WTC11 (cell line): Measurements from ENCODE around the gene ADCY3. TPM values are rescaled to one million over a fixed set of nuclear protein-coding genes. Genes with fewer than 3 reads are reported as not detected.

Experiments used
- ATAC-seq: fragments of 200-7000 bp; cut with Tn5 transposase; 2 replicates; pipeline ENCODE4 v1.10.0; 2021; ENCODE audit warnings: mild to moderate bottlenecking, moderate library complexity
- CTCF ChIA-PET: fragments of 300-600 bp; sonication (Branson Sonifier 250); formaldehyde crosslinking; loops from one replicate; lab custom pipeline; 2021; ENCODE audit warnings: antibody characterized with exemption; lab: Charles Lee
- POLR2A ChIA-PET: fragments of 350-600 bp; sonication (Branson Sonifier 250); formaldehyde crosslinking; loops from one replicate; lab custom pipeline; 2021; ENCODE audit warnings: antibody characterized with exemption; lab: Charles Lee
- DNase-seq: peaks from one replicate; pipeline ENCODE4 v3.0.0; 2021; ENCODE audit warnings: low spot score
- H3K27ac Mint-ChIP-seq: 2 replicates; pipeline ENCODE4 v1.8.0; 2021; ENCODE audit warnings: mixed read lengths
- H3K27me3 Mint-ChIP-seq: 2 replicates; pipeline ENCODE4 v1.8.0; 2021; ENCODE audit warnings: low read depth, mild to moderate bottlenecking, moderate library complexity, mixed read lengths
- H3K36me3 Mint-ChIP-seq: 2 replicates; pipeline ENCODE4 v1.8.0; 2021; ENCODE audit warnings: mixed read lengths
- H3K4me1 Mint-ChIP-seq: 2 replicates; pipeline ENCODE4 v1.8.0; 2022; ENCODE audit warnings: mixed read lengths
- H3K4me3 Mint-ChIP-seq: 2 replicates; pipeline ENCODE4 v1.8.0; 2021; ENCODE audit warnings: mild to moderate bottlenecking, moderate library complexity, mixed read lengths
- H3K9me3 Mint-ChIP-seq: 2 replicates; pipeline ENCODE4 v1.8.0; 2021; ENCODE audit warnings: mixed read lengths
- ATF3 ChIP-seq: sonication (generic); formaldehyde crosslinking; conservative IDR thresholded peaks from 2 replicates; pipeline ENCODE4 v1.8.1; 2022; ENCODE audit warnings: mild to moderate bottlenecking, missing genetic modification reagents
- CREB1 ChIP-seq: sonication (generic); formaldehyde crosslinking; IDR thresholded peaks from 2 replicates; pipeline ENCODE4 v1.8.0; 2023; ENCODE audit warnings: mild to moderate bottlenecking, missing genetic modification reagents
- CREM ChIP-seq: sonication (generic); formaldehyde crosslinking; IDR thresholded peaks from 2 replicates; pipeline ENCODE4 v1.8.1; 2022; ENCODE audit warnings: mild to moderate bottlenecking, missing genetic modification reagents, moderate library complexity
- E2F5 ChIP-seq: sonication (generic); formaldehyde crosslinking; IDR thresholded peaks from 2 replicates; pipeline ENCODE4 v1.8.1; 2022; ENCODE audit warnings: mild to moderate bottlenecking, moderate library complexity, missing genetic modification reagents
- EMX1 ChIP-seq: fragments of 250-450 bp; sonication (Bioruptor Pico); IDR thresholded peaks from 2 replicates; pipeline ENCODE4 v1.8.0; 2021; ENCODE audit warnings: mild to moderate bottlenecking
- FOXP1 ChIP-seq: sonication (generic); formaldehyde crosslinking; IDR thresholded peaks from 2 replicates; pipeline ENCODE4 v1.8.0; 2022; ENCODE audit warnings: missing genetic modification reagents, mild to moderate bottlenecking, moderate library complexity, borderline replicate concordance
- HMGXB4 ChIP-seq: sonication (generic); formaldehyde crosslinking; IDR thresholded peaks from 2 replicates; pipeline ENCODE4 v1.8.1; 2023; ENCODE audit warnings: mild to moderate bottlenecking, moderate library complexity, missing genetic modification reagents
- MLX ChIP-seq: sonication (generic); formaldehyde crosslinking; IDR thresholded peaks from 2 replicates; pipeline ENCODE4 v1.8.1; 2023; ENCODE audit warnings: mild to moderate bottlenecking, missing genetic modification reagents, moderate library complexity
- NR2C2 ChIP-seq: sonication (generic); formaldehyde crosslinking; IDR thresholded peaks from 2 replicates; pipeline ENCODE4 v1.8.0; 2022; ENCODE audit warnings: mild to moderate bottlenecking, missing genetic modification reagents
- PREB ChIP-seq: sonication (generic); formaldehyde crosslinking; IDR thresholded peaks from 2 replicates; pipeline ENCODE4 v1.8.1; 2022; ENCODE audit warnings: mild to moderate bottlenecking, missing genetic modification reagents, moderate library complexity, borderline replicate concordance
- RORB ChIP-seq: fragments of 250-450 bp; sonication (Bioruptor Pico); IDR thresholded peaks from 2 replicates; pipeline ENCODE4 v1.9.0; 2021; ENCODE audit warnings: mild to moderate bottlenecking
- SMAD3 ChIP-seq: sonication (generic); formaldehyde crosslinking; IDR thresholded peaks from 2 replicates; pipeline ENCODE4 v1.8.0; 2022; ENCODE audit warnings: missing genetic modification reagents, mild to moderate bottlenecking, borderline replicate concordance
- SMAD4 ChIP-seq: sonication (generic); formaldehyde crosslinking; IDR thresholded peaks from 2 replicates; pipeline ENCODE4 v1.8.0; 2022; ENCODE audit warnings: mild to moderate bottlenecking, missing genetic modification reagents
- SP1 ChIP-seq: sonication (generic); formaldehyde crosslinking; conservative IDR thresholded peaks from 2 replicates; pipeline ENCODE4 v1.8.1; 2022; ENCODE audit warnings: missing genetic modification reagents
- USF1 ChIP-seq: sonication (generic); formaldehyde crosslinking; IDR thresholded peaks from 2 replicates; pipeline ENCODE4 v1.8.0; 2022; ENCODE audit warnings: mild to moderate bottlenecking, missing genetic modification reagents
- ZNF121 ChIP-seq: sonication (generic); formaldehyde crosslinking; IDR thresholded peaks from 2 replicates; pipeline ENCODE4 v1.8.0; 2023; ENCODE audit warnings: missing genetic modification reagents
- ZNF138 ChIP-seq: sonication (generic); formaldehyde crosslinking; conservative IDR thresholded peaks from 2 replicates; pipeline ENCODE4 v1.8.1; 2022; ENCODE audit warnings: mild to moderate bottlenecking, moderate library complexity, missing genetic modification reagents
- ZNF219 ChIP-seq: sonication (generic); formaldehyde crosslinking; IDR thresholded peaks from 2 replicates; pipeline ENCODE4 v1.8.0; 2023; ENCODE audit warnings: missing genetic modification reagents, mild to moderate bottlenecking, borderline replicate concordance
- ZNF232 ChIP-seq: sonication (generic); formaldehyde crosslinking; IDR thresholded peaks from 2 replicates; pipeline ENCODE4 v1.8.0; 2022; ENCODE audit warnings: mild to moderate bottlenecking, missing genetic modification reagents
- ZNF416 ChIP-seq: fragments of 250-450 bp; sonication (Bioruptor Pico); IDR thresholded peaks from 2 replicates; pipeline ENCODE4 v1.9.0; 2021; ENCODE audit warnings: mild to moderate bottlenecking, inconsistent platforms
- total RNA-seq: library from RNA; stranded (reverse); gene quantifications from 3 replicates; pipeline ENCODE4 v1.2.3, GENCODE V29; 2021
- TF ChIP-seq, protein P1 (sequence below): sonication (generic); formaldehyde crosslinking; IDR thresholded peaks from 2 replicates; pipeline ENCODE4 v1.8.1; 2023; ENCODE audit warnings: mild to moderate bottlenecking, missing genetic modification reagents
- TF ChIP-seq, protein P2 (sequence below): sonication (generic); formaldehyde crosslinking; IDR thresholded peaks from 2 replicates; pipeline ENCODE4 v1.8.0; 2022; ENCODE audit warnings: mild to moderate bottlenecking, missing genetic modification reagents

The ADCY3 gene
- total RNA-seq, 1 experiment from 2014 or later, result 37.1 TPM

GRCh38 chr2:24957221-24957620 is 37.2 kb upstream of the ADCY3 start:
- no peak for DNase-seq
- no peak for TF ChIP-seq RORB (CRISPR knock-in tag)
- TF ChIP-seq FOXP1, result no peak
- TF ChIP-seq ZNF232, result no peak
- no peak for TF ChIP-seq PREB
- TF ChIP-seq, protein P1, sequence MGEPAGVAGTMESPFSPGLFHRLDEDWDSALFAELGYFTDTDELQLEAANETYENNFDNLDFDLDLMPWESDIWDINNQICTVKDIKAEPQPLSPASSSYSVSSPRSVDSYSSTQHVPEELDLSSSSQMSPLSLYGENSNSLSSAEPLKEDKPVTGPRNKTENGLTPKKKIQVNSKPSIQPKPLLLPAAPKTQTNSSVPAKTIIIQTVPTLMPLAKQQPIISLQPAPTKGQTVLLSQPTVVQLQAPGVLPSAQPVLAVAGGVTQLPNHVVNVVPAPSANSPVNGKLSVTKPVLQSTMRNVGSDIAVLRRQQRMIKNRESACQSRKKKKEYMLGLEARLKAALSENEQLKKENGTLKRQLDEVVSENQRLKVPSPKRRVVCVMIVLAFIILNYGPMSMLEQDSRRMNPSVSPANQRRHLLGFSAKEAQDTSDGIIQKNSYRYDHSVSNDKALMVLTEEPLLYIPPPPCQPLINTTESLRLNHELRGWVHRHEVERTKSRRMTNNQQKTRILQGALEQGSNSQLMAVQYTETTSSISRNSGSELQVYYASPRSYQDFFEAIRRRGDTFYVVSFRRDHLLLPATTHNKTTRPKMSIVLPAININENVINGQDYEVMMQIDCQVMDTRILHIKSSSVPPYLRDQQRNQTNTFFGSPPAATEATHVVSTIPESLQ (CRISPR knock-in tag), result no peak
- no peak for TF ChIP-seq E2F5 (CRISPR knock-in tag)
- TF ChIP-seq USF1 (CRISPR knock-in tag), result no peak
- TF ChIP-seq EMX1, result no peak
- TF ChIP-seq, all 79 proteins: peak for 0
- H3K27me3 Mint-ChIP-seq, result no peaks in the 10 kb centered on the region
- ChIA-PET POLR2A (interaction anchor here (0.7 kb wide), 1 partner anchor 125 kb away, joined by 4 read pairs; no protein-coding TSS in a partner anchor), CTCF (no interaction called here)
- no peak for ATAC-seq
- H3K4me3 Mint-ChIP-seq, result no peak overlapping the region
- H3K9me3 Mint-ChIP-seq, result peaks cover 12% of the 10 kb centered on the region
- H3K36me3 Mint-ChIP-seq, result peaks cover 47% of the 10 kb centered on the region
- no peaks in the 10 kb centered on the region for H3K4me1 Mint-ChIP-seq
- no peak overlapping the region for H3K27ac Mint-ChIP-seq

DNA sequence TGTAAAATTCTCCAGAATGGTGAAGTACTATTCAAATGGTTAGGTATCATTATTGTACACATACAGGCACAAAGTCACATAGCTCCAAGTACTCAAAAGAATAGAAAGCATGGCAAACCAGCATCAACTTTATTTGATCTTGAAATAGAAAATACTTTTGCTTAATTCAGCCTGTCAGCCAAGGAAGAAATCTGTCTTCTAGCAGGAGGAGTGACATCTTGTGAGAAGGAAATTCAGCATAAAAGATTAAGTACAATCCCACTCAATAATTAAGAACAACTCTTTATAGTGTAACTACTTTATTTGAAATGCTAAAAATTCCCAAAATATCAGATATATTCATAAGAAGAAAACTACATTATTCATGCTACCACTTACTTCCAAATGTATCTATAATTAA is 35.9 kb upstream of the ADCY3 start:
- ChIA-PET POLR2A (no interaction called here), CTCF (no interaction called here)
- H3K4me1 Mint-ChIP-seq, result no peaks in the 10 kb centered on the region
- no peak for DNase-seq
- no peak for TF ChIP-seq HMGXB4 (CRISPR knock-in tag)
- no peak overlapping the region for H3K27ac Mint-ChIP-seq
- no peaks in the 10 kb centered on the region for H3K27me3 Mint-ChIP-seq
- peaks cover 12% of the 10 kb centered on the region for H3K9me3 Mint-ChIP-seq
- no peak for ATAC-seq
- H3K36me3 Mint-ChIP-seq, result peaks cover 50% of the 10 kb centered on the region
- H3K4me3 Mint-ChIP-seq, result no peak overlapping the region

- Mint-ChIP-seq H3K4me1 (no peaks in the 10 kb centered on the region), H3K27ac (no peak overlapping the region), H3K9me3 (peaks cover 12% of the 10 kb centered on the region), H3K27me3 (no peaks in the 10 kb centered on the region), H3K36me3 (peaks cover 51% of the 10 kb centered on the region), H3K4me3 (no peak overlapping the region)
- ChIA-PET CTCF (no interaction called here), POLR2A (no interaction called here)
- no peak for DNase-seq
- TF ChIP-seq CREB1 (CRISPR knock-in tag), result no peak
- no peak for ATAC-seq
These were observed 35.2 kb upstream of the ADCY3 start for GRCh38 chr2:24955232-24955631.

- H3K4me3 Mint-ChIP-seq, result no peak overlapping the region
- ATAC-seq (no peak), DNase-seq (no peak)
- H3K4me1 Mint-ChIP-seq, result no peaks in the 10 kb centered on the region
- peaks cover 34% of the 10 kb centered on the region for H3K36me3 Mint-ChIP-seq
- peaks cover 3% of the 10 kb centered on the region; the same call in 1 of the 2 replicates for H3K9me3 Mint-ChIP-seq
- CTCF ChIA-PET, result no interaction called here
- H3K27me3 Mint-ChIP-seq, result no peaks in the 10 kb centered on the region
- no peak overlapping the region for H3K27ac Mint-ChIP-seq
- POLR2A ChIA-PET, result no interaction called here
- TF ChIP-seq MLX, result no peak
- no peak for TF ChIP-seq NR2C2 (CRISPR knock-in tag)
- no peak for TF ChIP-seq CREM (CRISPR knock-in tag)
- no peak for TF ChIP-seq SMAD3
- TF ChIP-seq ATF3 (CRISPR knock-in tag), result no peak
- TF ChIP-seq SP1 (CRISPR knock-in tag), result no peak
- TF ChIP-seq, protein P2, sequence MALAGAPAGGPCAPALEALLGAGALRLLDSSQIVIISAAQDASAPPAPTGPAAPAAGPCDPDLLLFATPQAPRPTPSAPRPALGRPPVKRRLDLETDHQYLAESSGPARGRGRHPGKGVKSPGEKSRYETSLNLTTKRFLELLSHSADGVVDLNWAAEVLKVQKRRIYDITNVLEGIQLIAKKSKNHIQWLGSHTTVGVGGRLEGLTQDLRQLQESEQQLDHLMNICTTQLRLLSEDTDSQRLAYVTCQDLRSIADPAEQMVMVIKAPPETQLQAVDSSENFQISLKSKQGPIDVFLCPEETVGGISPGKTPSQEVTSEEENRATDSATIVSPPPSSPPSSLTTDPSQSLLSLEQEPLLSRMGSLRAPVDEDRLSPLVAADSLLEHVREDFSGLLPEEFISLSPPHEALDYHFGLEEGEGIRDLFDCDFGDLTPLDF (CRISPR knock-in tag), result no peak
- no peak for TF ChIP-seq ZNF416 (CRISPR knock-in tag)
- no peak for TF ChIP-seq ZNF138 (CRISPR knock-in tag)
- TF ChIP-seq ZNF219 (CRISPR knock-in tag), result no peak
- no peak for TF ChIP-seq EMX1
- TF ChIP-seq ZNF121, result no peak
- no peak for TF ChIP-seq SMAD4 (CRISPR knock-in tag)
These were observed 30.1 kb upstream of the ADCY3 start for GRCh38 chr2:24950102-24950501.
